Right renal cortex interstitium (tissue), 3 donors: ENCODE results near the gene MEOX1. TPM values are rescaled to one million over a fixed set of nuclear protein-coding genes. Genes with fewer than 3 reads are reported as not detected.

Source experiments
- DNase-seq, 3 donors: peaks; one replicate each; pipeline ENCODE4 v3.0.0-alpha.2; 2013; ENCODE audit warnings: low read depth in 3 of 3, low spot score in 2 of 3
- polyA plus RNA-seq, 3 donors: library from polyadenylated mRNA; unstranded; fragments of 120-200 nt; gene quantifications; one replicate each; pipeline ENCODE4 v1.2.1, GENCODE V29; 2013; ENCODE audit not compliant: insufficient read length in 3 of 3

MEOX1 gene
- polyA plus RNA-seq, 3 donors: 11.1 to 18.4 (median 11.2) TPM

DNA sequence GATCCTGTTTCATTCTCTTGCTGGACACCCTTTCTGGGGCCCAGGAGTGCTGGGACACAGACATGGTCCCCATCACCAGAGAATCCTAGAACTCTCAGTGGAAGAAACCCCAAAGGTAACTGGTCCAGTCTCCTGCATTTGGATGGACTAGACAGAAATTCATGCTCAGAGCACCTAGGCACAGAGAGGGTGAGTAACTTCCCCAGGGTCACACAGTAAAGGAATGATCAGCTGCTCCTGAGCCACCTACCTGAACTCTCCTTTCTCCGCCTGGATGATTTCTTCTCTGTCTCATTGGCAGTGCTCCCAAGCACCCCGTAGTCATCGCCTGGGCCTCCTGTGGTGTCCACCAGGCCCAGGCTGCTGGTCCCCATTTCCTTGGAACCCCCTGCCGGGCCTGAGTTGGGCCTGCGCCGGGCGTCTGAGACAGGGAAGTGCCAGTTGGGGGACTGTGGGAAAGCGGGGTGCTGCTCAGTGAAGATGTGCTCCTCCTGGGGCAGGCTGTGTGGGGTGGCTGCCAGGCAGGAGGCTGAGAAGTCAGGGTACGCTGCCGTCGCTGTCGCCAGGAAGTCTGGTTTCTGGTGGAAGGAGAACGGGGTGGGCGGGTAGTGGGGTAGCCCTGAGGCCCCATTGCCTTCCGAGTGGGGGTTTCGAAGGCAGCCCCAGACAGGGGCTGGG, 767 bp downstream of the MEOX1 start:
- DNase-seq: no peak

DNA sequence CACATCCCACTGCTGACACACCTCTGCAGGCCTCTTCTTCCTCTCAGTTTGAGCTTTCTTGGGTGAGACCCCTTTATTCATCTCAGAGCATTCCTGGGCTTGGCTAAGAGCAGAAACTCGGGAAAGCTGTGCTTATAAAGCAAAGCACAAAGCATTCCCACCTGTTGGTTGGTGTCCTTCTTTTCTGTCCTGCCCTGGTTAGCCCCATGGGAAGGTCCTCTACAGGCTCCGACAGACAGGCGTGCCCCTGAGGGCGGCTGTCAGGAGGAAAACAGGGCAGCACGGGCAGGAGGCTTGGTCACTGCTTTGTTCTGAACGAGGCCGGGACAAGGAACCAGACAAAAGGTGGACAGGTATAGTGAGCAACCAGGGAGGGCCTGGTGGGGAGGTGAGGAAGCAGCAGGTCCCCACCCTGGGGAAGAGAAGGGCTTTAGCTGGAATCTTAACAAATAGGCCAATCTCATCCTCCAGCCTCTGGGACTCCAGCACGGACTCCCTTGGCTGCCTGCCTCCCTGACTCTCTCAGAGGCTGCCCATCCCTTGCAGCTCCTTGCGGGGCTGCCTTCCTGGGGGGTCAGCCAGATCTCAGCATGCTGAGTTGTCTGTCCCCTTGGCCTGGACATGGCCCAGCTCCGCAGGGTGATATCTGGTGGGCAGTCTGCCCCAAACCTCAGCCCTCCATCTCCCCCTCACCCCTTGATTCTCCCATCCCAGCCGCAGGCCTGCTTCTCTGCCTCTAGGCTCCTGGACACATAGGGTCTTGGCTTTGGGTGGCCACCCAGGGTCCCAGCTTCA, 1.7 kb downstream of the MEOX1 start:
- DNase-seq: no peak

DNA sequence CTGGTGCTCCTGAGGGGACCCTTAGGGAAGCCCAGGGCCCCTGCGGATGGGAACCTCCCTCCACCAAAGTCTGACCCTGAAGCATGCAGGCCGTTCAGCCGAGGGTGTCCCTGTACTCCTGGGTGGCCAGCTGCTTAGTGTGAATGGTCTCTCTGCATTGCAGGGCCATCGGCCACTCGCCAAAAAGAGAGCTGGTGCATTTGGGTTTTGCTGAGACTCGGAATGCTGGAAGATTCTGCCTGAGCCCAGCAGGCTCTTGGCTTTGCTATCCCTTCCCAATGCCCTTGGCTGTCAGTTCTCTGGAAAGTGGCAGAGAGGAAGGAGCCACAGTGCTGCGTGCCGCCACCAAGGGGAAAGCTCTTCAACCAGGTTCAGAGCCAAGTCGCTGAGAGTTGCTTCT, 2.8 kb downstream of the MEOX1 start:
- DNase-seq: no peak

DNA sequence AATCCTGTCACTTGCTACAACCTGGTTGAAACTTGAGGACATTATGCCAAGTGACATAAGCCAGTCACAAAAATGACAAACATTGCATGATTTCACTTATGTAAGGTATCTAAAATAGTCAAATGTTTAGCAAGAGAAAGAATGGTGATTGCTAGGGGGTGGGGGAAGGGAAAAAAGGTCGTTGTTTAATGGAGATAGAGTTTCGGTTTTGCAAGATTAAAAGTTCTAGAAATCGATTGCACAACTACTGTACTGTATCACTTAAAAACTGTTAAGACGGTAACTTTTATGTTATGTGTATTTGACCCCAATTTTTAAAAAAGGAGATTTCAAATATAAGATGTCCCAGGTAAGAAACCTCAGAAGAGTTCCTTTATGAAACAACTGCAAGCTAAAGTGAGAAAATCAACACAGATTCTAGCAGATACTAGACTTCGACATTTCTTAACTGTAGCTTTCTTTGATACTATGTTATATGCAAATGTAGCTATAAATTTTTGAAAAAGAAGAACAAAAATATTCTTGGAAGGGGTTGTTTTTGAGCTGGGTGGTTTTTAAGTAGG, 5.9 kb downstream of the MEOX1 start:
- DNase-seq: no peak

DNA sequence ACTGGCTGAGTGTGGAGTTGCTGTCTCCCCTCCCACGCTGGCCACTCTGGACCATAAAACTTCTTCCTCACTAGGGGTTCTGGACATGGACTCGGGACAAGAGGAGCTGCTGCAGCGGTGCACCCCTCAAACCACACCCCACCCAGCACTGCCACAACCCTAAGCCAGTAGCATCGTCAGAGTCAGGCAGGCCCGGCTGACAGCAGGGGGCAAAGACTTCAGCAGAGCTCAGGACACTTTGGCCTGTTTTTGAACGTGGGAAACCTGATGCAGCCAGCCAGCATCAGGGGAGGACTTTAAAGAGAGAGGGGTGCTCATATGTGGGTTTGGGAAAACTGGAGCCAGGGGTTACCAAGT, 9.6 kb downstream of the MEOX1 start:
- DNase-seq: no peak

DNA sequence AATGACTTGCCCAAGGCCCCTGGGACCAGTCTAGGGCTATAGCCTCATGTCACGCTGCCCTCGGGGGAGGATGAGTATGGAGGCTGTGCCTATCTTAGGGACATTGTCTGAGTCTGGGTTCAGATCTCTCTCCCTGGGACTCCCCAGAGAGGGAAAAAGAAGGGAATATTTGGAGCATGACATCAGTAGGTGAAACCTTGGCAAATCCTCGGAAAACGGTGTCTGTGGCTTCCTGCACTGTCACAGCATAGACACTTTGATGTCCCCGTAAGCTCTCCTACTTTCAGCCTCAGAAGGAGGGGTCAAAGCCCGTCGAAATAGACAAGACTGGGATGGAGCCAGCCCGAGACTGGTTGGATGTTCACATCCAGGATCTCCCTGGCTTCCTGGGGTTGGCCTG, 11.3 kb downstream of the MEOX1 start:
- no peak for DNase-seq

DNA sequence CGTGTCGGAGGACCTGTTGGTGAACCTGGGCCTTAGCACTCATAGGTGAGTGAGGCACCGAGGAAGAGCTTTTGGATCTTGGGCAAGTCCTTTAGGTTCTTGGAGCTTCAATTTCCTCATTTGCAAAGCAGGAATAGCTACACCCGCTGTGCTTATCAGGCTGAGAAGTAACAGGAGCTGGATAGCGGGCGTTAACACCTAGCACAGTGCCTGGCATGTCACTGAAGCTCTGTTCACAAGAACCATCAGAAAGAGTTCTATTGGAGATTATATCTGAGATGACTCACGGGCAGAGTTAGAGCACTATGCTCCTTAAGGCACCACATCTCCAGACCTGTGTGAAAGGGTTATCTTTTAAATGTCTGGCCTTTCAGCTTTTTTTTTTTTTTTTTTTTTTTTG, 12.8 kb downstream of the MEOX1 start:
- no peak for DNase-seq

DNA sequence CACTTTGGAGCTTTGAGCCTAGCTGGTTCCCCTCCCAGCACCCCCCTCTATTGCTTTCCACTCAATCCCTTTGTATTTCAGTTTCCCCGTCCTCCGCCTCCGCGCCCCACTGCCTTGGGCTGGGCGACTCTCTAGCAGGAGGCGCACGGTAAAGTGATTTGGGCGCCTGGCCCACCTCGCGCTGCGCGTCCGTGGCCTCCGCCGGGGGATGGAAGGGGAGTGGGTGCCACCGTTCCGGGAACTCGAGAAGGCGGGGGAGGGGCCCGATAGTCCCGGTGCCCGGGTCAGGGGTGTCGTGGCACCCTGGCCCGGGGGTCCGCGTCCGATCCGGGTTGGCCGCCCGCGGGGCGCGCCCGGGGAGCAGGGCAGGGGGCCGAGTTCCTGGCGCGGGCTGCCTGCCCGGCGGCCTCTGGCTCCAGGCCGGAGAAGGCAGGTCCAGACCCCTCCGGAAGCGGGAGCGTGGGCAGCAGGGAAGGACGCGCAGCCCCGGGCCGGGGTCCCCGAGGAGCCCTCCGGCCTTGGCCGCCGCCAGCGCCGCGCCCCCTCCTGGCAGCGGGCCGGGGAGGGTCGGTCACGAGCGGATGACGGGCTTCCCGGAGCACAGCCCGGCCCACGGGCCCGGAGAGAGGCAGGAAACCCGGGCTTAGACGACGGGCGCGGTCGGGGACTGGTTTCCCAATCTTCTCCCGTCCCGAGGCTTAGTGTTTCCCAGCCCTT, 15.8 kb downstream of the MEOX1 start:
- DNase-seq: no peak

DNA sequence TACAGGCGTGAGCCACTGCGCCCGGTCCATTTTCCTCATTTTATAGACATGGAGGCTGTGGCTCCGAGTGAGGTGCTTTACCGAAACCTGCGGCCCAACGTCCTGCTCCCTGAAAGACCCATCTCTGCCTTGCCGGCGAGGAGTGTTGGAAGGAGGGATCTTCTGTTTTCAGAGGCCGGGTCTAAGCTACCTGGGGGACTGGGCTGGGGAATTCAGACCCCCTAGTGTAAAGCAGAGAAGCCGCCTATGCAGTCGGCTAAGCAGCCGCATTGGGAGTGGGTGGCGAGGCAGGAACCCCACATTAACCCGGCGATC, 16.3 kb downstream of the MEOX1 start:
- no peak for DNase-seq

DNA sequence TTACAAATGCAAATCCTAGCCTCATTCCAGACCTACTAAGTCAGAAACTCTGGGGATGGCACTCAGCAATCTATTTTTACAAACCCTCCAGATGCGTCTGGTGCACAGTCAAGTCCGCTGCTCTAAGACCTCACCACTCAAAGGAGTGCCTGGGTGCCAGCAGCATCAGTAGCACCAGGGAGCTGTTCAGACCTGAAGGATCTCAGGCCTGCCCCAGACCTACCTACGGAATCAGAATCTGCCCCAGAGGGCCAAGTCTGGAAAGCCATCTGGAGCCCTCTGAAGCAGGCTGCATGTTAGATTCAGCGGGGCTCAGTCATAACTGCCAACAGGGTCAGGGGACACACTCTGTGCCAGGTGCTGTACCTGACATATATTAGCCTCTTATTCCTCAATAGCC, 17.6 kb downstream of the MEOX1 start:
- no peak for DNase-seq

DNA sequence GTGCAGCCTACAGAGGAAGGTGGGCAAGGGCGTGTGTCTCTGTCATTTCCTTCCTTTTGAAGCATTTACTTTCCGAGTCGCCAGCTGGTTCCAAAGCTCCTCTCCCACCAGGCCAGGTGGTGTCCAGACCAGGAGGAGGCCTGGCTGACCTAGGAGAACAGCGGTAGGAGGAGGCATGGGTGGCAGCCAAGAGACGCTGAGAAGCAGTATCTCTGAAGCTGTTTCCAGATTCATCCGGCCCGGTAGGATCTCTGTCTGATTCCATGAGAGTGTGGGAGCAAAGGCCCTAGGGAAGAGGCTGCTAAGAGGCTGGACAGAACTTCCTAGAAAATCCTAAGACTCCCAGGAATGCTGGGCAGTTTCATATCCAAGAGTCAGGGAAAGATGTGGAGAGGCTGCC, 20.3 kb downstream of the MEOX1 start:
- no peak for DNase-seq

DNA sequence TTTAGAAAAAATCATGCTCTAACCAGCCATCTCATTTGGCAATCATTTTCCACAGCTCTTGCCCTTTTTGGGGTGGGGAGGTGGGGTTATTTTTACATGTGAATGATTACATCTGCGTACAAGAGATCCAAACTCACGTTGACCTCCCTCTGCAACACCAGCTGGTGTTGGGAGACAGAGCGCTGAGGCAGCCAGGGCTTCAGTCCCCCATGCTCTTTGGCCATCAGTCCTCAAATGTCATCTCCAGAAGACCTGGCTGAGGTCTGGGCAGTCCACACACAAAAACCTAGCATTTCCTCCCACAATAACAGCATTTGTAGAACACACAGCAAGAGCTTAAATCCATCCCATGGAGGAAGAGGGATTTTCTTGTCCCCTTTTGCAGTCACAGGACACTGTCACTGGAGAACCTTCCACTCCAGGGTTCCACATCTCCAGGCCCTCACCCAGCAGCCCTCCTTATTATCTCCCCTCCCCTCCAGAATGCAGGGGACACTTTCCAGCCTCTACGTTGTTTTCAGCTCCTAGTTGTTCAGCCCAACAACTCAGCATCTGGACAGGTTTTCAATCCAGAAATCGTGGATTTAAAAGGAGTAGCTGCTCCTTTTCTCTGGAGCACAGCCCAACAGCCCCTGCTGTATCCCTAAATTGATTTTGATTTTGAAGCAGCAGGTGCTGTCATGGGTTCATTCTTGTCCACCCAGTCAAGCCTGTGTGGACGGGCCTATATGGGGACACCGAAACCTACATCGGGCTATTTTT, 21.1 kb downstream of the MEOX1 start:
- DNase-seq: no peak

DNA sequence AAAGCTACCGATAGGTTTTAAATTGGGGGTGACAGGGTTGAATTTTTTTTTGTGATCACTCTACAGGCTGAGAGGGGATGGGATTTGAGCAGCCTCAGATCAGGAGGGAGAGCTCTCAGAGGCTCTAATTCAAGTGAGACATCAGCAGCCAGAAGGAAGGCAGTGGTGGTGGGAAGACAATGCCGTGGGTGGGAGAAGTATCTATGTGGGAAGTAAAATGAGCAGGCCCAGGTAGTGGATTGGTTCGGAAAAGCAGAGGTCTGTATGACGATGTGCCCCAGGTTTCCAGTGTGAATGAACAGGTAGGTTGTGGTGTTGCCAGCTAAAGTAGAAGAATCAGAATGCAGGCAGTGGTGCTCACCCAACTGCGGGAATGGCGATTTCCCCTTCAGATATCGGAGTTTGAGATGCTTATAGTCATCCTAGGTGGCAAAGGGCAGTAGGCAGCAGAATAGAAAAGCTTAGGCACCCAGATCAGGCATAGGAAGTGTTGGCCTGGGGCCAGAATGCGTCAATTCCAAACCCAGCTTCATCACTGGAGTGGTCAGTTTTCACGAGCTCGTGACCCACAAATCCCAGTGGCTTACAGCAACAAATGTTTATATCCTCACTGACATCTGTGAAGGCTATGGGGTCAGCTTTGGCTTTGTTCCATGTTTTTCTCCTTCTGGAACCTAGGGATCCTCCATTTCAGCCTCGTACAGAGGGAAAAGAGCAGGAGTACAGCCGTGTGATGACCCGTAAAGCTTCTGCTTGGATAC, 24.0 kb downstream of the MEOX1 start:
- DNase-seq: no peak

DNA sequence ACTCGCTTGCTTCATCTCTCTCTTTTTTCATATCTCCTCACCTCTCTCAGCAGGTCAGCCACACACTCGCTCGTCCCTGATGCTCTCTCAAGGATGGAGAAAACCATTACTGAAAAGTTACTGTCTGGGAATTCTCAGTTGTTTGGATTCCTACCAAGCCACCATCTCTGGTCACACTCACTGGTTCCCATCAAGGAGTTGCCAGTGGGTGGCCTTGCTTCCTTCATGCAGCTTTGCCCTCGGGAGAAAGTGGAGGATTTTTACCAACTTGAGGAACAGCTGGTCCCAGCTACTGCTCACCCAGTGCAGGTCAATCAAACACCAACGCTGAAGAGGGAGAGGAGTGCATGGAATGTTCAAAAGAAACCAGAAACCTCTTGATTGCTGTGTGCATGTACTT, 25.3 kb downstream of the MEOX1 start:
- no peak for DNase-seq

DNA sequence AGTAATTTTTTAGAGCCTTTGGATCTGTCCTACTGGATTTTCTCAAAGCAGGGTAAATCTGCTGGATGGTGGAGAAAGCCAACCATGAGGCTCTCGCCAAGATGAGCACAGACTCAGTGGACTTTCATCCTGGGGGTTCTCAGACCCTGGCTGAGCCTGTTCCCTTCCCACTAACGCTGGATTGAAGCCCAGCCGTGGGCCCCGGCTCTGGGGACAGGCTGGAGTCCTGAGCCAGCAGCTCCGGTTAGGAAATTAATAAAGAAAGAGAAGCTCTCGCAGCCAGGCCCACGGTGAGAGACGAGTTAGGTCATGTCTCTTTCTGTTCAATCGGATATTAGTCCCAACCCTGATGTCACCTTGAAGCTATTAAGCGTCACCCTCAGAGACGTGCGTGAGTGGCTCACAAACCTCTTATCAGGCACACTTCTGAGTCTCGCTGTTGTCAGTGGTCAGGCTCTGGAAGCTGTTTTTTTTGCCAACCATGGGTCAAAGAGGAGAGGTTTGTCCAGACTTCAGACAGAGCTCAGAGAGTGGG, 27.1 kb downstream of the MEOX1 start:
- DNase-seq: no peak

DNA sequence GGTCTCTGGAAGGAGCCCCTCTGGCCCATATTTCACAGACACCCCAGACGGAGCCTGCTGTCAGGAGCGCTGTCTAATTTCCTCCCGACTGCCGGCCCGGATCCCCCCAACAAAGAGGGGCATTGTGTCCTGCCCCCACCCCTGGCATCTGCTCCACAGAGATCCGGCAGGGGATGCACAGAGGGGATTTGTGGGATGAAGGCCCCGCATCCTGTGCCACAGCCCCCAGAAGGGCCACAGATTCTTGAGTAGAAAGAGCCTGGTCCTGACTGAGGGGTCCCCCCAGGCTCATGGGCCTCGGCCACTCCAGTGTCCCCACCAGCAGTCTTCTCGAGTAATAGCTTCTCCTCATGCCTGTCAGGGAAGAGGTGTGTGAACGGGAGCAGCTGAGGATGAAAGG, 29.5 kb downstream of the MEOX1 start:
- DNase-seq: no peak

DNA sequence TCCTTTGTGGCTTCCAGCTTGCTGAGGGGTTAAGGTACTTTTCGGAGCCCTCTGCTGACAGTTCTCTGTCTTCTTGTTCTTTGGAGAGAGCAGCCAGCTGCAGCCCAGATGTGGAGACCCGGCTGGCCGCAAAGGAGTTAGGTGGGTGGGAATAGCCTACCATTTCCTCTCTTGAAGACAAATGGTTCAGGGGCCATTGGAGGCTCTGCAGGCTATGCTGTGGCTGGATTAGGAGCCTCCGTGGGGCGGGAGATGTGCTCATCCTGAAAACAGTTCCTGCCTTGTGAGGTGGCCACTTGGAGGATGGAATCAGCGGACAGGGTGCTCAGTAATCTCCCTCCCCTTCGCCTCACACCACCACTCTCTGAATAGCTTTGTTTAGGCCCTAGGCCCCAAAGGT, 30.3 kb downstream of the MEOX1 start:
- DNase-seq: no peak

DNA sequence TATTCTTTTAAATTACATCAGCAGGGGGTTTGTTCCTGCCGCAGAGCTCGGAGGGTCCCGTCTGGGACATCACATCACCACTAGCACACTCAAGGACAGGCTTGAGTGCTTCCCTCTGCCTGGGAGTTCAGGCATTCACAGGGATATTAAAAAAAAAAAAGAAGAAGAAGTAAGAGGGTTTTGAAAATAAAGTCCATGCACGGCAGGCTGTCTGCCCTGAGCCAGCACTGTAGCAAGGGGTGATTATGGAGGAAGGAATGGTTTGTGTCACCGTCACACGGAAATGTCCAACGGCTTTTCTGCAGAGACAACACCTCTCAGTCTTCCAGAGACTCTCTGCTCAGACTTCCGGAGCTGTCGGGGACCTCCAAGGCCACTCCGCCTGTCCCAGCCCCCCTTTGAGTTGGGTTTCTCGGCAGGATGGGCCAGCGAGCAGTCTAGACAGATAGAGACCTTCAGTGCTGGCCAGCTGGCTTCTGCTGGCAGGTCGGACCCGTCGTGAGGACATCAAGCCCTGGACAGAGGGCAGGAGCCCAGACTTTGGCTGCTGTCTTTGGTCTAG, 33.6 kb downstream of the MEOX1 start:
- no peak for DNase-seq

DNA sequence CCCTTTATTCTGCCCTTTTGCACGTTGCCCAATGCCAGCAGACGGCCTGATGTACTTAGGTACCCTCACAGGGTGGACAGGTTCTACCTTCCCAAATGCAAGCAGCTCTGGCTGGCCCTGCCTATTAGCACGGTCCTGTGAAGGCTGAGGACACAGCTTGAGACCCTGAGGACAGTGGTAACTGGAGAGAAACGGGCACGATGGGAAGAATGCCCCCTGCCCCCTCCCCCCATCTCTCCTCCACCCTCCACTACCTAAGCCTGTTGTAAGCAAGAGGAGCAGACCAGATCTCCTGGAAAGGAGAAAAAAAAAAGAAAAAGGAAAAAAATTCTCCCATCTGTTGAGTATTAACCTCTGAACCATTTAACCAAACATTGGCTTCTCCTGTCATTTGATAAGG, 34.1 kb downstream of the MEOX1 start:
- no peak for DNase-seq

DNA sequence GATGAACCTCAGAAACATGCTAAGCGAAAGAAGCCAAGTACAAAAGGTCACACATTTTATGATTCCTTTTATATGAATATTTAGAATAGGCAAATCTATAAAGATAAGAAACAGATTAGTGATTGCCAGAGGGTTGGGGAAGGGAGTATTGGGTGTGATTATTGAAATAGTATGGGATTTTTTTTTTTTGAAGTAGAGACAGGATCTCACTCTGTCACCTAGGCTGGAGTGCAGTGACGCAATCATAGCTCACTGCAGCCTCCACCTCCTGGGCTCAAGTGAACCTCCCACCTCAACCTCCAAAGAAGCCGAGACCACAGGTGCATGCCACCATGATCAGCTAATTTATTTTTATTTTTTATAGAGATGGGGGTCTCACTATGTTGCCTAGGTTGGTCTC, 35.7 kb downstream of the MEOX1 start:
- DNase-seq: no peak
